ENCODE measurements around the gene CMKLR1. TPM values are rescaled to one million over a fixed set of nuclear protein-coding genes. Genes with fewer than 3 reads are reported as not detected.

CMKLR1 gene
- total RNA-seq, 1 donor from 2014 or later: 45.3 TPM

DNA sequence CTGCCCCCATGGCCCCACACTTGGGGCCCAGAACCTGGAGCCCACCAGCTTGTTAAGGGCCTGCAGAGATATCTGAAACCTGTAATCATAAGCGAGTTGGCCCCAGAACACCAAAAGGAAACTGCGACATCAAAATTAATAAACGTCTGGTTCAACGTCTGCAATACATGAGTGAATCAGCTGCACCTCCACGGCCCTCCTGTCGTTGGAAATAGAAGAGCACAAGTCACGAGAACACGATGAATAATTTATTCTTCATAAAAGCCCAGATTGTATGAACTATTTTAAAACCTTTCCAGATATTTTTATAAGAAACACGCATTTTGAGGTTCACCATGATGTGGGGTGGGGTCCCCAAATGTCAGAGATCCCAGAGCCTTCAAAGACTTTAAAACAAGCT lies 9.7 kb upstream of the CMKLR1 start:
- TF ChIP-seq, protein P1, sequence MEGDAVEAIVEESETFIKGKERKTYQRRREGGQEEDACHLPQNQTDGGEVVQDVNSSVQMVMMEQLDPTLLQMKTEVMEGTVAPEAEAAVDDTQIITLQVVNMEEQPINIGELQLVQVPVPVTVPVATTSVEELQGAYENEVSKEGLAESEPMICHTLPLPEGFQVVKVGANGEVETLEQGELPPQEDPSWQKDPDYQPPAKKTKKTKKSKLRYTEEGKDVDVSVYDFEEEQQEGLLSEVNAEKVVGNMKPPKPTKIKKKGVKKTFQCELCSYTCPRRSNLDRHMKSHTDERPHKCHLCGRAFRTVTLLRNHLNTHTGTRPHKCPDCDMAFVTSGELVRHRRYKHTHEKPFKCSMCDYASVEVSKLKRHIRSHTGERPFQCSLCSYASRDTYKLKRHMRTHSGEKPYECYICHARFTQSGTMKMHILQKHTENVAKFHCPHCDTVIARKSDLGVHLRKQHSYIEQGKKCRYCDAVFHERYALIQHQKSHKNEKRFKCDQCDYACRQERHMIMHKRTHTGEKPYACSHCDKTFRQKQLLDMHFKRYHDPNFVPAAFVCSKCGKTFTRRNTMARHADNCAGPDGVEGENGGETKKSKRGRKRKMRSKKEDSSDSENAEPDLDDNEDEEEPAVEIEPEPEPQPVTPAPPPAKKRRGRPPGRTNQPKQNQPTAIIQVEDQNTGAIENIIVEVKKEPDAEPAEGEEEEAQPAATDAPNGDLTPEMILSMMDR (IDR thresholded peaks at IDR 0.05): no peak
- no peaks in the 10 kb centered on the region for H3K9me3 ChIP-seq
- peaks cover 3 to 9% of the 10 kb centered on the region in 2 donors for H3K4me1 ChIP-seq
- no peaks in the 10 kb centered on the region for H3K36me3 ChIP-seq
- H3K27ac ChIP-seq: peak overlapping the region; percentile 77 to 82
- DNase-seq (ENCODE audit: low spot score in 2 of 2): no peak
- H3K27me3 ChIP-seq: no peaks in the 10 kb centered on the region
- H3K4me3 ChIP-seq: peak overlapping the region in 1 of 2 donors; percentile 5
- intact Hi-C loops (cut with DNase I): loop anchor here (1.0 to 10.0 kb wide), 5 partner anchors 10 to 508 kb away; partner anchors contain the start of genes CMKLR1, FICD and SSH1

DNA sequence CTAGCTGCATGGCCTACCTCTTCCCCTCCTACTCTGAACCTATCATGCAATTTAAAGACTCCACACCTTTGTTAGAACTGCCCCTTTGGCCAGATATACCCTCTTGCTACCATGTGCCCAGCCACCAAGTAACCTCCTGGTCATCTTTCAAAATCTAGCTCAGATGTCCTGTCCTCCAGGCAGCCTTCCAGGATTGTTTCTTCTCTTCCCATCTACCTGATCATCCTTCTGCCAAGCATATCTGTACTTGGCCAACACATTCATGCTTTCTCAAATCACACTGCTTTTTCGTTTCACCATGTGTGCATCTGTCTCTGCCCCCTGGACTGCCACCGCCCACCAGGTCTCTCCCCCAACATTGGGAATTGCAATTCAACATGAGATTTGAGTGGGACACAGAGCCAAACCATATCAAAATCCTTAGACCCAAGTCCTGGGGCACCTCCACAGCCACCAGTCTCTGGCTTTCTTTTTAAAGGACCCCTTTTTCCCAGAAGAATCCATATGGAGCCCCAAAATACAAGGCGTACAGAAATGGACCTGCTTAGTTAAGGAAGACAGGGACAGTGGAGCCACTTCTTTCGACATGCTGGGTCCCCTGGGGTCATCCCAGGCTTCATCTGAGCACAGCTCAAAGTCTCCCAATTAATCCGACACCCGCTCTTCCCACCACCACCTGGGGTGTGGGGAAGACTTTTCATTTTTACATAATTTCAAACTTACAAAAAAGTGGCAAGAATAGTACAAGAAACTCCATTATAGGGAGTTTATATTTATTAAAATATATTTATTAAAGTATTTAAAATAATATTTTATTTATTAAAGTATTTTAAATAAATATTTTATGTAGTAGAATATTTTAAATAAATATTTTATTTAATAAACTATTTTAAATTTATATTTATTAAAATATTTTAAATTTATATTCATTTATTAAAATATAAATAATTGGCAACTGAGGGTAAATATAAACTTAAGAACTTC lies 7.9 kb upstream of the CMKLR1 start:
- TF ChIP-seq, protein P1 (IDR thresholded peaks at IDR 0.05): no peak
- DNase-seq (ENCODE audit: low spot score in 2 of 2): no peak
- Histone ChIP-seq H3K27ac (no peak overlapping the region), H3K4me1 (peaks cover 9 to 20% of the 10 kb centered on the region in 2 donors), H3K4me3 (no peak overlapping the region), H3K36me3 (no peaks in the 10 kb centered on the region), H3K27me3 (no peaks in the 10 kb centered on the region), H3K9me3 (no peaks in the 10 kb centered on the region)
- intact Hi-C loops (cut with DNase I): loop anchor here (5.0 to 10.0 kb wide), 2 partner anchors 168 to 510 kb away; partner anchors contain the start of genes FICD and SSH1

- H3K4me3 ChIP-seq: no peak overlapping the region
- H3K27ac ChIP-seq: no peak overlapping the region
- no peak for DNase-seq (ENCODE audit: low spot score in 2 of 2)
- peaks cover 9 to 25% of the 10 kb centered on the region in 2 donors for H3K4me1 ChIP-seq
- TF ChIP-seq, protein P1 (IDR thresholded peaks at IDR 0.05): no peak
- intact Hi-C loops (cut with DNase I): loop anchor here (5.0 to 10.0 kb wide), 2 partner anchors 169 to 511 kb away; partner anchors contain the start of genes FICD and SSH1
- H3K36me3 ChIP-seq: no peaks in the 10 kb centered on the region
- no peaks in the 10 kb centered on the region for H3K9me3 ChIP-seq
- H3K27me3 ChIP-seq: no peaks in the 10 kb centered on the region
These were observed 6.9 kb upstream of the CMKLR1 start for GRCh38 chr12:108345716-108346633.

DNA sequence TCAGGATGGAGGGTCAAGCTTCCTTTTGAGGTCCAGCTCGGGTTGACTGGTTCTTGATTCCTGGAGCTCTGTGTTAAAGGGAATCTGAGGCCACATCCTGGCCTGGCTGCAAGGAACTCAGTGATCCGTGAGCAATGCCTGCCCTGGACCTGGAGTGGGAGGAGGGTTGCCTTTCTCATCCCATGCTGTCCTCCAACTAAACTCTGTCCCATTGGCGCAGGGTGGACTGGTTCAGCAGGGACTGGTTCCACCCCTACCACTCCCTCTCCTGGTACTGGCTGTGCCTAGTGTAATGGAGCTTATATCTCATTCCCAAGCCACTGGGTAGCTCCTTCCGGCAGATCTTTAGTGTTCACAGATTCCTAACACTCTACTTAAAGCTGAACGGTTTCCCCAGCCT lies 3.9 kb upstream of the CMKLR1 start:
- Histone ChIP-seq H3K9me3 (no peaks in the 10 kb centered on the region), H3K4me3 (no peak overlapping the region), H3K36me3 (no peaks in the 10 kb centered on the region), H3K27ac (peak overlapping the region; percentile 88 to 96), H3K4me1 (peaks cover 12 to 29% of the 10 kb centered on the region in 2 donors), H3K27me3 (no peaks in the 10 kb centered on the region)
- TF ChIP-seq, protein P1 (IDR thresholded peaks at IDR 0.05): no peak
- intact Hi-C loops (cut with DNase I): loop anchor here (2.0 to 10.0 kb wide), 2 partner anchors 38 to 172 kb away; partner anchors contain the start of gene FICD
- DNase-seq (ENCODE audit: low spot score in 2 of 2): peak in 1 of 2 donors; percentile 77
